NCI-H510A (cell line): ENCODE results near the gene HNMT.
"Not testable (repeated sequence)": the region's sequence is repeated elsewhere in the genome, so short reads cannot be mapped to it uniquely, and the experiment has no call there.

Experiments used
- DNase-seq: peaks from one replicate; lab custom pipeline; 2025; lab: John Stamatoyannopoulos, UW

HNMT gene

DNA sequence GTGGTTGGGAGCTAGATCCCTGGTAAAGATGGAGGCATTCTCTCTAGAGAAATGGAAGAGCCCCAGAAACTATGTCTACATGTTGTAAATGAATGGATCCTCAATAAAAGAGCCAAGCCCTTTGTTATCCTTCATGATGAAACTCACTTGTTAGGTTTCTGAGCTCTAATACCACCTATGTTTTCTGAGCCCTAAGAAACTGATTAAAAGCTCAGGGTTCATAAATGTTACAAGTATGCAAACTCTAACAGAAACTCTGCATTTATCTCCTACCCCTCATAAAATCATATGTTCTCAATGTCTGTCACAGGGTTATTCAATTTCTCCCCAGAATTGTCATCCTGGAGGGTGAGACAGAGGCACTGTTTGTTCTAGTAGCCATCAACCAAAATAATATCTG lies 18.0 kb upstream of the HNMT start:
- no peak for DNase-seq

DNA sequence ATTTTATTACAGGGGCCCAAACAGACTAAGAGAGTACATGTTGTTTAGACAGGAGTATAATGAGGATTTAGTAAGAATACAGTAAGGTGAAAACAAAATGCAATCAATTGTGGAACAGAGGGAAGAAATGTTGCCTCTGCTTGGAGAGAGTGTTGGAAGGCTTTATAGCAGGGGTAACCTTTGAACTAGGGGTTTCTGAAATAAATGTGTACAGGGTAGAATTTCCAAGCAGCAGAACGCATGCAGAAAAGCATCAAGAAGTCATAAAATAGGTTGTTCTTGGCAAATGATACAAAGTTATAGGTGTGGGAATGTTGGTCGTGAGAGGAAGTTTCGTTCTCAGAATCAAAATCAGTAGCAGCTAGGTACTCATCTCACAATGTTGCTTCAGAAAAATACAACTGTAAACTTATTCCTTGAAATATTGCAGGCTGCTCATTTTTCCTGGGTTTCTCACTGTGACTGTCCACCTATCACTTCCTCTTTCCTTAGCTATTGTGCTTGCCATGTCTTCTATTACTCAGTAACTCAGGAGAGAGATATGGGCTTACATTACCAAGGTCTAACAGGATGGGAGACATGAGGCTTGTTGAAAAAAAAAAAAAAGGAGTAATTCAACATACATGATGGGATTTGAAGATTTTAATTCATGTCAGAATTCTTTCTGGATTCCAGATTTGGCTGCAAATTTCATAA lies 17.1 kb upstream of the HNMT start:
- DNase-seq: no peak

DNA sequence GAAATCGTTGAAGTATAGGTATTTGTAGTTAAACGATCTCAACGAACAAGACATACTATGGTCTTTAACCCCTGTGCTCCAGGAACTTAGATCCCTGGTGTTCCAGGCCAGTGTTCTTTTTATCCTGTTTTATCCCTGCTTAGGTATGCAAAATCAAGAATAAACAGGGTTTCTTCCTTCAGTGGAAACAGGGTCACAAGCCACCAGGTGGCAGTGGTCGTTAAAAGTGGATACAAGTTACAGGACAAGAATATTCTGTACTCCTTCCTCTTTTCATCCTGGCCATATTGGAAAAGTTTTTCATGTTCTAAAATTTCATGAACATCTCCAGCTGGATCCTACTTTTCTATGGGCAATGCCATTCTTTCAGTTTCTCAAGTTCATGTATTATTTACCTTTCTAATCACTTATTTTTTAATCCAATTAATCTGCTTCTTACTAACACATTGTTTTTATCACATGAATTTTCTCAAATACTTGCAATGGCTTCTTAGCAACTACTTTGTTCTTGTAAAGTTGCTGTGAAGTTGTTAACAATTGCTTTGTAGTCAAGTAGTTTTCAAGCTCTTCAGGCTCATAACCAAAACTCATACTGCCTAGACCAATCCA lies 16.4 kb upstream of the HNMT start:
- DNase-seq: peak; percentile 15

DNA sequence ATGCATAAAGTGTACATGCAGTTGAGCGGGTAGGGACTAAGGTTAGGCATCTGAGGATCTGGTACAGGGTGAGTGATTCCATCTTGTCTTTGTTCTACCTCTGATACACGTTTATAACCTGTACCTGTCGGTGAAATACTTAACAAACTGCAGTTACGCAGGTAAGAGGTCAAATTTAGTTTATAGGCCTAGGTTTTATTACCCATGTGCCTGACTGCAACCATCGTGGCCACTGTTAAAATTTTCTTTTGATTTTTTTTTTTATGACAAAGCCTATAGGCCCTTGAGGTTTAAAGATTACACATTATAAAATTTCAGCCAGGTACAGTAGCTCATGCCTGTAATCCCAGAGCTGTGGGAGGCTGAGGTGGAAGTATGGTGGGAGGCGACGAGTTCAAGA lies 15.4 kb upstream of the HNMT start:
- DNase-seq: no peak

DNA sequence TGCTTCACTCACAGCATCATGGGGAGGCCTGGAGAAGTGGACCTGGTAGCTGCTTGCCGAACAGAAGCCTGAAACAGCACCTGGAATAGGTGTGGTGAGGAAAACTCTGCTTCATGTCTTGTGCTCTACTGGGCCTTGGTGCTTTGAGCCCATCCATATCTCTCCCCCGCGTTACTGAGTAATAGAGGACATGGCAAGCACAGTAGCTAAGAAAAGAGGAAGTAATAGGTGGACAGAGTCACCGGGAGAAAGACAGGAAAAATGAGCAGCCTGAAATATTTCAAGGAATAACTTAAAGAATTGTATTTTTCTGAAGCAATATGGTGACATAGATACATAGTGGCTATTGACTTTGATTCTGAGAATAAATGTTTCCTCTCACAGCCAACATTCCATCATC lies 14.0 kb upstream of the HNMT start:
- no peak for DNase-seq

DNA sequence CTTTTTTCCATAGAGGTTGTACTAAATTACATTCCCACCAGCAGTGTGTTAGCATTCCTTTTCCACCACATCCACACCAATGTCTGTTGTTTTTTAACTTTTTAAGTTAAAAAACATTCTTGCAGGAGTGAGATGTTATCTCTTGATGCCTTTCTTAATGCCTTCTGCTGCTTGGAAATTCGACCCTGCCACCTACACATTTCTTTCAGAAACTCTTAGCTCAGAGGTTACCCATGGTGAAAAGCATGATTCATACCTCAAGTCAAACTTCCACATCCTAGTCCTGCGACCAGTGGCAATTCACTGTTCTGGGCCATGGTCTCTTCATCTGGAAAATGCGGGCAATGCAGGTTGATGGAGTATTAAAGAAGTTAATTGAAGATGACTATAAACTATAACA lies 12.7 kb upstream of the HNMT start:
- no peak for DNase-seq

DNA sequence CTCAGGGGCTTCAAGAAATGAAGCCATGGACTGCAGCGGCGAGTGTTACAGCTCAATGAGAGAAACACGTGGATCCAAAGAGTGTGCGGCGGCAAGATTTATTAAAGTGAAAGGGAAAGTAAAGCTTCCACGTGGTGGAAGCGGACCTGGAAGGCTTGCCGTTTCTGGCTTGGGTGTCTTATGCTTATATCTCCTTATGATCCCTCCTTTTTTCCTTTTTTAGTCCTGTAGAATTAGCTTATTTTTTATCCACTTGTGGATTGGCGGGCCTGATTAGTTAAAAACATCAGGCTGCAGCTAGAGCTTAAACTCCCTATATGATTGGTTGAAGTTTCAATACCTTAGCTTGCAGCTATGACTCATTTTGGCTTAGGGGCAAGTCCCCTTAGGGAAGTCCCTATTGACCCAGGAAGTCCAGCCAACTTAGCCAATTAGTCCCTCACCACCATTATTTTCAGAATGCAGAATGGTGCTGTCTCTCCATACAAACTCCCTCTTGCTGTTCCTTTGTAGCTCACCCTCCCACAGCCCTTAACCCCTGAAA lies 11.6 kb upstream of the HNMT start:
- DNase-seq: no peak

DNA sequence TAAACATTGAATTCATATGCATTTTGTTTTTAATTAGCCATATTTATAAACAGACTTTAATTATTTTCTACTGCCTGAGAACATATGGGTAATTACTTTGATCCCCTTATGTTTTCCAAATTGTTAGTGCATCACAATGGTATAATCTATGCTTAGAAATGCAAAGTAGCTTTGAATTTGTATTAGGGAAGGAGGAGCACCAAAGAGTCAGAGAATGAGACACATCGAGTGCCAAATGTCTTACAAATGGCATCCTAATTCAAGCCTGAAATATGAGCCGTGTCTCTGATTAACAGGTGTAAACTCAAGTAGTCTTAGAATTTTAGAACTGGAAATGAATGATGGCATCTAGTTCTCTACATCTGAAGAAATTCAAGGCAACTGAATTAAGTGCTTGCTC lies 8.7 kb upstream of the HNMT start:
- no peak for DNase-seq

DNA sequence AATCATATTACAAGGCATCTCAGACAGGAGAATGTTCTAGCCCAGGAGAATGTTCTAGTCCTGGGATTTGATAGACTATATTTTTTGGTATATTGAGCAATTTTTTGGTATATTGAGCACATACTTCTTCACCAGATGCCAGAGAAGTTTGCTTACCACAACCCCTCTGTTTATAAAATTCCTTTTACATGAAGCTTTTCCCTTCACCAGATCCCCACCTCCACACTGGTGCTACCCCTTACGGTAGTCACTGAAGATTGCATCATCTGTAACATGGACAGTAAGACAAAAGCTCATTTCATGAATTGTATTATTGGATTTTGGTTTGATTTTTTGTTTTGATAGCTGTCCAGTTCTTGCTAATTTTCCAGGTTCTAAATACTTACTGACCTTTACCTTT lies 7.2 kb upstream of the HNMT start:
- no peak for DNase-seq

DNA sequence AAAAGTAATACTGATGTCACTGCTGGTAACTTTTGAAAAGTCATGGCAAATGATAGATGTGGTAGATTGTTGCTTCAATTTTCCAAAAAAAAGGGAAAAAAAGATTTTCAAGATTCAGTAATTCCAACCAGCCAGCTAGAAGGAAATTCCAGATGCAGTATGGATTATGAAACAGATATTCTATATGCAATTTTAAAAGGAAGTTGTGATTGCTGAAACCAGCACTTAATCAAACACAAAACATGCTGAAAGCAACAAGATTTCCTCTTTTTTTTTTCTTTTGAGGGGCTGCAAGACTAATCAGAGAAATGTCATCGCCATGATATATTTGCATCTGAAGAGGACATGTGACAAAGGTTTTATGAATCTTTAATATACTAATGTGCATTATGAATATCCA lies 5.1 kb upstream of the HNMT start:
- DNase-seq: no peak

DNA sequence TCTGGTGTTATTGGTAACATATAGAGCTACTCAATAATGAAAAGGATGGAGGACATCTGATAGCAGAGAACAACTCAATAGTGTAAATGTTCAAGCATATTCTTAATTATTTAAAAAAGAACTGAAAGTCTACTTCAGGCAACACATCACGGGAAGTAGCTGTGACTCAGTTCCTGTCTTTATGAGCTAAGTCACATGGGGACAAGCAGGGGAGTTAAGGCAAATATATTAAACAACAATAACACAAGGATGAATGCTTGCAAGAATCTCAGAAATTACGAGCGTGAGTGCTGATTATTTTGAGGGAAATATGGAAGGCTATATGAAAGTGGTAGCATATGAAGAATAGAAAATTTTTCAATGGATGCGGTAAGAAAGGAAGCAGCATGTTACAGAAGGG lies 4.0 kb upstream of the HNMT start:
- DNase-seq: no peak

DNA sequence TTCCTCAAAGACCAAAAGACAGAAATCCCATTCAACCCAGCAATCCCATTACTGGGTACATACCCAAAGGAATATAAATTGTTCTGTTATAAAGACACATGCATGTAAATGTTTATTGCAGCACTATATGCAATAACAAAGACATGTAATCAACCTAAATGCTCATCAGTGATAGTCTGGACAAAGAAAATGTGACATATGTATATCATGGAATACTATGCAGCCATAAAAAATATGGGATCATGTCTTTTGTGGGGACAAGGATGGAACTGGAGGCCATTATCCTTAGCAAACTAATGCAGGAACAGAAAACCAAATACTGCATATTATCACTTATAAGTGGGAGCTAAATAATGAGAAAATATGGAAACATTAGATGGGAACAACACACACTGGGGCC lies 2.7 kb upstream of the HNMT start:
- DNase-seq: no peak

DNA sequence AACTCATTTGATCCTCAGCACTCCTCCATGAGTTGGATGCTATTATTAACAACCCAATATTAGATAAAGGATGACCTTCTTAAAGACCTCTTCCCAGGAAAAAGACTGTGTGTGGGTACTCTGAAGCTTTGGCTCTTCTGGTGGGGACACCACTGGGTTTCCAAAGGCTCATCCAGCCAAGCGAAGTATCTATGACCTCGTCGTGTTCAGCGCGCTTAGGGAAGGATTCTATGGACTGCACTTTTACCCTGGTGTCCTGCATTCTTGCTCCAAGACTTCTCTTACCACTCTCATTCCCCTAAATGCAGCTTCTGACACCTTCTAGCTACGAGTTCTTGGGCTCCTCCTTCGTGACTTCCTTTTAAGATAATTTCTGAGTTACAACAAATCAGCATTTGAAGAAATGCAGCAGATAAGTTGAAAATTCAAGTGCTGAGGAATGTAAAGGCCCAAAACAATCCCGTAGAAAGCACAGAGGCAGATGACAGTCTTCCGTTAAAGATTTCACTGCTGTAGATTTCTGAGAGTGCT lies 673 bp upstream of the HNMT start:
- DNase-seq: no peak

DNA sequence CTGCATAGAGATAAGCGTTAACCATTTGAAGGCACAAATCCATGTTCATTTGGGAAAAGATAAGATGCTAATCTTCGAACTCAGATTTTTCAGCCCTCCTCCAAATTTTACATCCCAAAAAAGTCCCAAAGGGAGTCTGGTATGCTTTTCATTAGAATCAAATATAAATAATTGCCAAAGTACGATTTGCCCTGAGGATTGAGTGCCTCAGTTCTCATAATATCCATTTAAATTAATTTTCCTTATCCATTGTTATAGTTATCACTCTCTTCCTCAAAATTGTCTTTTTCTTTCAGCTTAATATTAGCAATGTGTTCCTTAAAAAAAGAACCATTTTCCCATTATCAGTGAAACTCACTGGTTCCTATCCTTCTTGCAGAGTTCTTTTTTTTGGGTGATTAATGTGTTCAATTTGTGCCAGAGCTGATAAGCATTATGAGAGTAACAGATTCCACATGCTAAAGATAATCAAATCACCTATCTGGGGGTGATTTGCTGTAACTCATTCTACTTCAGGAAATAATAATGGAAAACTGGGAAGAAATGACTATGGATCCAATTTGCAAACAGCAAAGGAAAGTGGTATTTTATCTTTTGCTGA lies 686 bp downstream of the HNMT start:
- DNase-seq: no peak

DNA sequence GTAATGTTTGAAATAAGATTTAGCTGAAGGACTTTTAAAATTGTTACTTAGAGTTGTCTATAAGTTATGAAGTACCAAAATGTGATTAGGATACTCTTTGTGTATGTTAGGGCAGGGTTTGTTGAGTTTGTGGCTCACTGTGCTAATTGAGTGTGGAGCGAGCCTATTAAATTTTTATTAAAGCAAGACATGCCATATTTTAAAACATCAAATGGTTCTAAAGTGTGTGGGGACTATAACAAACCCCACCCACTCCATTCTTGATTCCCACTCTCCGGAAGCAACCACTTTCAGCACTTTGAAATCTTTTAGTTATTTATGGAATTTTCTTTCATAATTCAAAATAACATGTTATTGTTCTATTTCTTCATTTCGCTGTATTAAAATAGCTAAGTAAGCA lies 1.8 kb downstream of the HNMT start:
- DNase-seq: no peak

DNA sequence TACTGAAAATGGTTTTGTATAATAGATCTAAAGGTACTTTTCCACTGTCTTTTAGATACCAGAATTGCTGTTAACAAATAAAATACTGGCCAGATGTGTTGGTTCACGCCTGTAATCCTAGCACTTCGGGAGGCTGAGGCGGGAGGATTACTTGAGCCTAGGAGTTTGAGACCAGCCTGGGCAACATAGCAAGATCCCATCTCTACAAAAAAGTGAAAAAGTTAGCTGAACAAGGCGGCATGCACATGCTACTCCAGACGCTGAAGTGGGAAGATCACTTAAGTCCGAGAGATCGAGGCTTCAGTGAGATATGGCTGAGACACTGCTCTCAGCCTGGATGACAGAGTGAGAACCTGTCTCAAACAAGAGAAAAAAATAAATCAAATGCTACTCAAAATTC lies 2.8 kb downstream of the HNMT start:
- DNase-seq: no peak

DNA sequence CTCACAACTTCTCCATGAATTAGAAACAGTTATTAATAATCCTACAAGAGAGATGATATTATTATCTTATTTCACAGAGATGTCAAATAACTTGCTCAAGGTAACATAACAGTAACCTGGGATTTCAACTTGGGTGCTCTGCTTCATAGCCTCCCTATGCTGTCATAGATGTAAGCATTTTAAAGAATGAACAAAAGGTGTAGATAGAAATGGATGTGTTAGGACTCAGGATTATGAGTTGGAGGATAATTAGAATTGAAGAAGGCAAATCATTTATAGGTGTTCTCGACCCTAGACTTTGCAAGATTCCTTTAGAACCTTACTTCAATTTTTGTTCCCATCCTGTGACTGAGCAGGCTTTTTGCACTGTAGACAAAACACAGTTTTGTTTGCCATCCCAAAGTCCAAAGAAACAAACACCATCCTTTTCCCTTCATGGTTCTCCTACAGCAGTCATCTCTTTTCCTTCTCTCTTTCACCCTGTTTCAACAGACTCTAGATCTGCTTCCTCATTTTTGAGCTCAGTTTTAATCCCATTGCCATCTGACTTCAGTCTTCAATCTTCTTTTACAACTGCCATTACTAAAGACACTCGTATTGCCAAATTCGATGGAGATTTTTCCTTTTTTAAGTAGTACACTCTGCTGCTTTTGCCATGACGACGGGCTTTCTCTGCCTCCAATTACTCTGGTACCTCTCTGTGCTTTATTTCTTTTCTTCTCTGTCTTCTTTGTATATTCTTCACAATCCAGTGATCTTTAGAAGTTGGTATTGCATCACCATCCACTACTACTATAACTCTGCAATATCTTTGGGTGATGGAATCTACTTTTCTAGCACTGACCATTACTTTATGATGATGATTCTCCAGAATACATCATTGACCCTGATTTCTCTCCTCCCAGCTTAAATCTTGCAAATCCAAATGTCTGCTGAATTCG lies 4.5 kb downstream of the HNMT start:
- no peak for DNase-seq

DNA sequence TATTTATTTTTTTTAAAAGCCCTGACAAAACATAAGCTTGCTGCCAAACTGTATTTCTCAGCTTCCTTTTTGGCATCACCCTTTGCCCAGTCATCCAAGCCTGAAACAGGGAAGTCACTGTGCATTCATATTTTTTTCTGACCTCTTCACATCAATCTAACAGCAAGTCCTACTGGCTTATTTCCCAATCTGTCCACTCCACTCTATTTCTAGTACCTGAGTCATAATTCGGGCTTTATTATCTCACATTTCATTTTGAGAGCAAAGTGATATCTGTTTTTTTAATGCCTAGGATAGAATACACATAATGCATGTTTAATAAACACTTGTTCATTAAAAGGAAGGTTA lies 5.1 kb downstream of the HNMT start:
- no peak for DNase-seq

DNA sequence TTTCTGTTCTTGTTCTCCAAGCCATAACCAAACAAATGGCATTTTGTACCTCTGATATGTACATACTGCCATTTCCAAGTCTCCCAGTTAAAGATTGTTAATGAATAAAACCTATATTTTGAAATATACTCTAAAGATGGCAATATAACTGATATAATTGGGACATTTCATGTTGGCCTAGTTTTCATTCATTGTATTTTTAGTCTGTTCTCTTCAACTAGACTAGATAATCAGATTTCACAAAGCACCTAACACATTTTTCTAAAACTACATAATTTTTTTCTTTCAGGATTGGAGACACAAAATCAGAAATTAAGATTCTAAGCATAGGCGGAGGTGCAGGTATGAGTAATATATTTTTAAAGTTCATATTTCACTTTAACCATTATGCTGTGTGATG lies 5.6 kb downstream of the HNMT start:
- DNase-seq: no peak

DNA sequence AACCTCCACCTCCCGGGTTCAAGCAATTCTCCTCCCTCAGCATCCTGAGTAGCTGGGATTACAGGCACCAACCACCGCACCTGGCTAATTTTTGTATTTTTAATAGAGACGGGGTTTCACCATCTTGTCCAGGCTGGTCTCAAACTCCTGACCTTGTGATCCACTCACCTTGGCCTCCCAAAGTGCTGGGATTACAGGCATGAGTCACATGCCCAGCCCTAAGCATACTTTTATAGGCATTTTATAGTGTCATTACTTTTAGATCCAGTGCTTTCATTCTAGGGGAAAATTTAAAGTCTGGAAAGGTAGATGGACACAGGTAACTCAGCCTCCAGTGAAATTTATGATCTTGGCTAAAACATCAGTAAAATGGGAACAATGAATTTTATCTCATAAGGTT lies 7.0 kb downstream of the HNMT start:
- not testable (repeated sequence) for DNase-seq

DNA sequence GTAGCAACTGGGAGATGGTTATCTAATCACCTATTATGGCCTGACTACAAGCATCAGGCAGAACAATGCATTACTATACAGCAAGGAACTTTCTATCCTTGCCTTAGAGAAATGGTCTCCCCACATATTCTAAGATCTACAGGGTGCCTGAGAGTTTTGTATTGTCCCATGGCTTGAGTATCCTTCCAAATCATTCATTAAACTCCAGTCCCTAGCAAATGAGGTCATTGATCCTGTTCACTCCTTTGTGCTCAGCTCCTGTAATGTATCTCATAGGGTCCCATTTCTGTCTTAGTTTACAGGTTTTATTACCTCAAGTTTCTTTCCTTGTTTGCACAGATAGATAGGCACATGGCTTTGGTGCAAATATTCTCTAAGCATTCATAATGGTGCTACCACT lies 9.0 kb downstream of the HNMT start:
- DNase-seq: no peak
